DND-41 (cell line): ENCODE measurements around the gene ZC2HC1B.

Experiments
- ATAC-seq: fragments of 200-7000 bp; cut with Tn5 transposase; 3 replicates; pipeline ENCODE4 v1.9.1; 2021; ENCODE audit warnings: low read depth; ENCODE audit not compliant: insufficient read depth
- DNase-seq: peaks from one replicate; pipeline ENCODE4 v3.0.0-alpha.2; 2020
- H2AFZ ChIP-seq: 2 replicates; pipeline ENCODE4 v1.6.0; 2012; ENCODE audit warnings: low read depth, low read length
- H3K27ac ChIP-seq: 2 replicates; pipeline ENCODE4 v1.5.1; 2012; ENCODE audit warnings: low read length, inconsistent platforms
- H3K27me3 ChIP-seq: fragments of 200-600 bp; sonication (generic); 2 replicates; pipeline ENCODE4 v1.6.0; 2012; ENCODE audit warnings: low read length, mild to moderate bottlenecking, inconsistent platforms; ENCODE audit not compliant: insufficient read depth, poor library complexity
- H3K36me3 ChIP-seq: 2 replicates; pipeline ENCODE4 v1.5.1; 2012; ENCODE audit warnings: low read length, inconsistent platforms; ENCODE audit not compliant: insufficient read depth
- H3K4me1 ChIP-seq: 2 replicates; pipeline ENCODE4 v1.5.1; 2012; ENCODE audit warnings: mild to moderate bottlenecking, low read length; ENCODE audit not compliant: insufficient read depth
- H3K4me2 ChIP-seq: 2 replicates; pipeline ENCODE4 v1.6.0; 2012; ENCODE audit warnings: mild to moderate bottlenecking, moderate library complexity, low read length, inconsistent platforms; ENCODE audit not compliant: insufficient read depth
- H3K4me3 ChIP-seq, 2 experiments: fragments of 200-600 bp in 1 of 2; shearing (Covaris generic) in 1 of 2; 2 replicates each; pipeline ENCODE4 v1.5.1; 2012 to 2016; ENCODE audit warnings: inconsistent platforms in 2 of 2, low read length in 2 of 2, mild to moderate bottlenecking in 2 of 2, low read depth in 1 of 2, moderate library complexity in 1 of 2
- H3K79me2 ChIP-seq: 2 replicates; pipeline ENCODE4 v1.6.0; 2012; ENCODE audit warnings: low read length, inconsistent platforms; ENCODE audit not compliant: insufficient read depth
- H3K9ac ChIP-seq: 2 replicates; pipeline ENCODE4 v1.6.0; 2012; ENCODE audit warnings: low read depth, mild to moderate bottlenecking, inconsistent platforms, low read length, moderate library complexity
- H3K9me3 ChIP-seq: 2 replicates; pipeline ENCODE4 v1.5.1; 2012; ENCODE audit warnings: low read length, moderate library complexity, mild to moderate bottlenecking, inconsistent platforms; ENCODE audit not compliant: insufficient read depth, severe bottlenecking
- H4K20me1 ChIP-seq: 2 replicates; pipeline ENCODE4 v1.6.0; 2012; ENCODE audit warnings: low read length; ENCODE audit not compliant: insufficient read depth
- CTCF ChIP-seq: IDR thresholded peaks from 2 replicates; pipeline ENCODE4 v1.5.1; 2012; ENCODE audit warnings: borderline replicate concordance, low read length, moderate library complexity, mild to moderate bottlenecking; ENCODE audit not compliant: poor library complexity, severe bottlenecking; ENCODE audit errors: extremely low read depth
- EZH2 ChIP-seq: IDR thresholded peaks from 3 replicates; pipeline ENCODE4 v1.6.1; 2012; ENCODE audit warnings: borderline replicate concordance, low read depth, mild to moderate bottlenecking, moderate library complexity, low read length, inconsistent platforms; ENCODE audit not compliant: severe bottlenecking

Gene ZC2HC1B

GRCh38 chr6:143823548-143823947, 40.7 kb upstream of the ZC2HC1B start:
- DNase-seq: no peak

GRCh38 chr6:143828572-143828971, 35.7 kb upstream of the ZC2HC1B start:
- no peak for DNase-seq
- H4K20me1 ChIP-seq: no peaks in the 10 kb centered on the region
- no peak overlapping the region for H3K4me3 ChIP-seq
- H3K79me2 ChIP-seq: no peaks in the 10 kb centered on the region
- no peak for ATAC-seq
- H3K9me3 ChIP-seq: no peaks in the 10 kb centered on the region
- no peak overlapping the region for H3K27ac ChIP-seq
- no peak overlapping the region for H3K4me2 ChIP-seq
- H3K4me1 ChIP-seq: no peaks in the 10 kb centered on the region
- no peak for TF ChIP-seq EZH2
- TF ChIP-seq CTCF: no peak
- no peaks in the 10 kb centered on the region for H3K36me3 ChIP-seq
- no peak overlapping the region for H2AFZ ChIP-seq
- no peak overlapping the region for H3K9ac ChIP-seq
- H3K27me3 ChIP-seq: peaks cover 4% of the 10 kb centered on the region

More at GRCh38 chr6:143823548-143823947, 40.7 kb upstream of the ZC2HC1B start:
- no peaks in the 10 kb centered on the region for H3K36me3 ChIP-seq
- no peak overlapping the region for H3K4me3 ChIP-seq
- H2AFZ ChIP-seq: no peak overlapping the region
- no peak for ATAC-seq
- H3K4me2 ChIP-seq: no peak overlapping the region
- TF ChIP-seq CTCF (no peak), EZH2 (no peak)
- no peaks in the 10 kb centered on the region for H4K20me1 ChIP-seq
- no peaks in the 10 kb centered on the region for H3K79me2 ChIP-seq
- H3K9ac ChIP-seq: no peak overlapping the region
- H3K27ac ChIP-seq: no peak overlapping the region
- no peaks in the 10 kb centered on the region for H3K9me3 ChIP-seq
- H3K4me1 ChIP-seq: no peaks in the 10 kb centered on the region
- no peaks in the 10 kb centered on the region for H3K27me3 ChIP-seq

- ATAC-seq (no peak), DNase-seq (no peak)
- Histone ChIP-seq H3K27ac (no peak overlapping the region), H4K20me1 (no peaks in the 10 kb centered on the region), H3K79me2 (no peaks in the 10 kb centered on the region), H3K36me3 (no peaks in the 10 kb centered on the region), H3K4me2 (no peak overlapping the region), H3K4me3 (no peak overlapping the region), H3K9me3 (no peaks in the 10 kb centered on the region), H3K4me1 (no peaks in the 10 kb centered on the region), H2AFZ (no peak overlapping the region), H3K27me3 (no peaks in the 10 kb centered on the region), H3K9ac (no peak overlapping the region)
- no peak for TF ChIP-seq CTCF
- TF ChIP-seq EZH2: no peak
These were observed 28.1 kb upstream of the ZC2HC1B start for GRCh38 chr6:143836150-143836549.

- H3K27me3 ChIP-seq: no peaks in the 10 kb centered on the region
- no peak overlapping the region for H3K9ac ChIP-seq
- no peak for DNase-seq
- H4K20me1 ChIP-seq: no peaks in the 10 kb centered on the region
- H3K4me2 ChIP-seq: no peak overlapping the region
- H3K27ac ChIP-seq: no peak overlapping the region
- H2AFZ ChIP-seq: no peak overlapping the region
- TF ChIP-seq CTCF (no peak), EZH2 (no peak)
- no peaks in the 10 kb centered on the region for H3K9me3 ChIP-seq
- H3K79me2 ChIP-seq: peaks cover 3% of the 10 kb centered on the region
- peaks cover 6% of the 10 kb centered on the region for H3K4me1 ChIP-seq
- no peak for ATAC-seq
- H3K4me3 ChIP-seq: no peak overlapping the region
- no peaks in the 10 kb centered on the region; the same call in 1 of the 2 replicates for H3K36me3 ChIP-seq
These were observed 25.9 kb upstream of the ZC2HC1B start for GRCh38 chr6:143838395-143838794.
